G401 (cell line): ENCODE data around the gene ILK. TPM values are rescaled to one million over a fixed set of nuclear protein-coding genes. Genes with fewer than 3 reads are reported as not detected.

Source experiments
- DNase-seq: peaks from one replicate; pipeline ENCODE4 v3.0.0-alpha.2; 2015; ENCODE audit warnings: low spot score
- in situ Hi-C: cut with HindIII; loops from 2 replicates; pipeline ENCODE4 v1.10.0; 2016; ENCODE audit warnings: low sequenced_read_pairs, mixed read lengths
- total RNA-seq: library from RNA; depleted of rRNA; stranded (reverse); fragments of >200 nt; shearing (Covaris generic); gene quantifications from 2 replicates; pipeline ENCODE4 v1.2.3, GENCODE V29; 2014

ILK gene
- total RNA-seq, 1 experiment from 2014 or later, result 149 TPM

GRCh38 chr11:6616596-6617250 lies 13.1 kb downstream of the ILK start:
- in situ Hi-C loops, result no loop called here
- no peak for DNase-seq

GRCh38 chr11:6617315-6617781 lies 13.8 kb downstream of the ILK start:
- DNase-seq, result no peak
- in situ Hi-C loops, result no loop called here

GRCh38 chr11:6618117-6619003 lies 14.8 kb downstream of the ILK start:
- DNase-seq, result peak; percentile 54

GRCh38 chr11:6619004-6619745 lies 15.6 kb downstream of the ILK start, which contains the start of gene TPP1:
Gene TPP1, minus strand, starts transcription at chr11:6619422. Its CDS starts 22 bp downstream, at chr11:6619400.
- DNase-seq, result peak; percentile 99
- in situ Hi-C loops, result no loop called here

More at GRCh38 chr11:6618117-6619003, 14.8 kb downstream of the ILK start:
- in situ Hi-C loops, result no loop called here

GRCh38 chr11:6620636-6621035 lies 17.1 kb downstream of the ILK start:
- DNase-seq, result no peak
- in situ Hi-C loops, result no loop called here

- in situ Hi-C loops, result no loop called here
- DNase-seq, result no peak
These were observed 18.2 kb downstream of the ILK start for GRCh38 chr11:6621711-6622211.

- DNase-seq, result no peak
- in situ Hi-C loops, result no loop called here
These were observed 18.9 kb downstream of the ILK start for GRCh38 chr11:6622261-6623171.

- no peak for DNase-seq
- in situ Hi-C loops, result no loop called here
These were observed 20.1 kb downstream of the ILK start for GRCh38 chr11:6623391-6624363.

GRCh38 chr11:6625156-6625831 lies 21.7 kb downstream of the ILK start:
- no peak for DNase-seq
- in situ Hi-C loops, result no loop called here

GRCh38 chr11:6625832-6626420 lies 22.4 kb downstream of the ILK start:
- in situ Hi-C loops, result no loop called here
- no peak for DNase-seq

GRCh38 chr11:6626971-6627761 lies 23.6 kb downstream of the ILK start:
- in situ Hi-C loops, result no loop called here
- peak; percentile 64 for DNase-seq

- no peak for DNase-seq
- in situ Hi-C loops, result no loop called here
These were observed 24.2 kb downstream of the ILK start for GRCh38 chr11:6627762-6628241.

- DNase-seq, result no peak
- in situ Hi-C loops, result no loop called here
These were observed 25.0 kb downstream of the ILK start for GRCh38 chr11:6628526-6628925.

GRCh38 chr11:6629573-6629891 lies 26.0 kb downstream of the ILK start:
- in situ Hi-C loops, result no loop called here

GRCh38 chr11:6629892-6630631 lies 26.5 kb downstream of the ILK start:
- in situ Hi-C loops, result no loop called here
- no peak for DNase-seq

More at GRCh38 chr11:6629573-6629891, 26.0 kb downstream of the ILK start:
- no peak for DNase-seq
